HG02885 (cell line): ENCODE results near the gene PRKAG2.
A peak's percentile ranks its signal among the peaks of the same experiment; 100 is the strongest.
"Not testable (repeated sequence)": the region's sequence is repeated elsewhere in the genome, so short reads cannot be mapped to it uniquely, and the experiment has no call there.

ENCODE experiments used
- ATAC-seq: cut with Tn5 transposase; IDR thresholded peaks from one replicate; pipeline ENCODE4 v1.9.1; 2021; ENCODE audit warnings: mild to moderate bottlenecking; ENCODE audit not compliant: unreplicated experiment, poor library complexity

The PRKAG2 gene

GRCh38 chr7:151886783-151887182, 9.9 kb upstream of the PRKAG2 start:
- no peak for ATAC-seq

GRCh38 chr7:151885202-151885580, 8.3 kb upstream of the PRKAG2 start:
- peak; percentile 33 for ATAC-seq

DNA sequence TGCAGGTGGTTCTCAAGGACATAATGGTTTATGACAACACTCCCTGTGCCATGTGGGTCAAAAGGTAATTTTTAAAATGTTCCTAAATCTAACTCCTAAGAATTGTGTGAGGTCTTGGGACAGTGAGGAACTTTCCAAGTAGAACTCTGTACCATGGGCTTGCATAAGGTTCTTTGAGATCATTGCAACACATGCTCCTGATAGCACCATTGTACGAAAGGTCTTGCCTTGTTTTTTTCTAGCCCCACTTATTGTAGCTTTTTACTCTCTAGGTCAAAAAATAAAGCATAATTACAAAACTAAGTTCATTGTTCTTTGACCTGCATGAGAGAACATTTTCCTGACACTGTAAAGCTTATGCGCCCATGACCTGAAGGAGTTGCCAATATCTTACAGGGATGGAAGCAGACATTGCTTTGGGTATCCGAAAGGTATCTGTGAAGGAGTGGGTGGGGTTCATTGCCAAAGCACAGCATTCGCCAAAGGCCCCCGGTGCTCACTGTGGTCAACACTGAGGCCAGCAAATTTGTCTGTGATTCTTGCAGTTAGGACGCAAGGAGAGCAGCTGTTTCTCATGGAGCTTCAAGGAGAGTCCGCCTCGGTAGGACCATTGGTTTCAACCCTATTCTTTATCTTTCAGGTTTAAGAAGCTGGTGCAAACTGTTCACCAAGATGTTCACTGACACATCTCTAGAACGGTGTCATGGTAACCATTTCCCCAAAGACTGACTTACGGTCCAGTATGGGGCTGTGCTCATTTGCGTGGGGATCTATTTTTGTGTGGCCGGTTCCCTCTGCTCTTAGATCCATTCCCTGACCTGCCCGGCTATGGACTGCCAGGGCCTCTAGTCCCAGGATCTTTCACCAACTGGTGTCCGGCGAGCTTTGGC, 7.6 kb upstream of the PRKAG2 start:
- peak; percentile 95 for ATAC-seq

GRCh38 chr7:151883857-151884256, 6.9 kb upstream of the PRKAG2 start:
- no peak for ATAC-seq

DNA sequence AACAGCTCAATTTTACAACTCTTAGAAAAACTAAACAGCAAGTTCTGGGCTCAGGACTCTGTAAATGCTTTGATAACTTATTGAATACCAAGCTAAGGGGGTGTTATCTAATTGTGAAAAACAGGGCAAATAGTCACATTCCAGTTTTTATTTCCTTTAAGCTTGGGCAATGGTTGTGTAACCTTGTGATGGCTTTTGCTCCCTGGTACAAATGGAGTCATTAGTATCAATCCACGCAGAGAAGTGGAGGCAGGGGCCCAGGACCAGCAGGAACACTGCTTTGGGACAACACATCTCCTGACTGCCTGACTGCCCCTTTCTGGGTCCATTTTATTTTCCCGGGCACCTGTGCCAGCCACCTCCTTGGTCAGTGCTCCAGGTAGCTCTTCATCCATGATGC, 5.8 kb upstream of the PRKAG2 start:
- no peak for ATAC-seq

DNA sequence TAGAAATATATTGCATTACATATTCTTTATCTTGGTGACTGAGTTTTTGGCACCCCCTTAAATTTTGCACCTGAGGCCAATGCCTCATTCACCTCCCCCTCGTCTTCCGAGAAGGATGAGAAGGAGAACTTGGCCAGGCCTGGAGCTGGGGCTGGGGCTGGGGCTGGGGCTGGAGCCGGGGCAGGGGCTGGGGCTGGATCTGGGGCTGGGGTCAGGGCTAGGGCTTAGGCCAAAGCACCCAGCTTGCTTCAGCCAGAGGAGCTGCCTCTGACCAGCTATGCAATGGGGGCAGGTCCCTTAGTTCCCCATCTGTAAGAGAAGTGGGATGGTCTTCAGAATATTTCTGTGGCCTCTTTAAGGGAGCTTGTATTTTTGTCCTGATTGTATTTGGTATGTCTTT, 3.8 kb upstream of the PRKAG2 start:
- ATAC-seq: no peak

DNA sequence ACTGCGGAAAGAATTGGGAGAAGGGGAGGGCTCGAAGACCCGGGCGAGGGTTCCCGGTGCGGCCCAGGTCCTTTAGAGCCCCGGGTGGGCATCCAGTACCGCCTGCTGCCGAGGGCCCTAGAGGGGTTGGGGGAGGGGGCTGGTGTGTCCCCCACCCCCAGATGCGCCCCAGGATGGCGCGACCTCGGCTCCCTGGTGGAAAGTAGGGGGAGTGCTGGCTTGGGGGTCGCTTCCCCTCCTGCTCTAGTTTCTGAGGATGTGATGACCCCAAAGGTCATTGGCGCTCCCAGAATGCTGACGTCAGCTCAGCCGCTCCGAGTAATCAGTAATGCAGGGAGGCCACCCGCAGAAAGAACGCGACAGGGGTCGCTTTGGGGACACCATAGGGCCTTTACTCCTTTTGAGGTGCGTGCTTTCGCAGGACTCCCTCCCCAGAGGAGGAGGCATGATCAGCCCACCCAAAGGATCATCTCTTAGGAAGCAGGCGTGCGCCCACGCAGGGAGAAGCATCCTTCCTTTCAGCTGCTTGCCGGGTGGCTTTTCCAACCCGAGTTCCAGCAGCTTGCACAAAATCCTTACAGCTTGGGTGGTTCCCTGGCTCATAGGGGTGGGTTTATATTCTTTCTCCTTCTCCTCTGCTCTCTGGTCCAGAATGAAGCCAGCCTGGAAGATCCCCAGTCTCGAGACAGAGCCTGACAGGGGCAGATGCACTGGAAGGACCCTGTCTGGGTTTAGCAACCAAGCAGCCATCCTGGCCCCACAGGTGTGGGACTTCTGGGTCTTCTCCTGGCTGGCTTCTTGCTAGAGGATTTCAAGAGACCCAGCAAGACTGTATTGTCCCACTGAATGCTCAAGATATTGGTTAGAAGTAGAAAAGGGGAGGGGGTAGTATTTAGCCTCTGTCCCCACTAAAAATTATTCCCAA, 1.3 kb upstream of the PRKAG2 start:
- ATAC-seq: no peak

GRCh38 chr7:151875942-151876898, 695 bp downstream of the PRKAG2 start:
- ATAC-seq: peak; percentile 35

DNA sequence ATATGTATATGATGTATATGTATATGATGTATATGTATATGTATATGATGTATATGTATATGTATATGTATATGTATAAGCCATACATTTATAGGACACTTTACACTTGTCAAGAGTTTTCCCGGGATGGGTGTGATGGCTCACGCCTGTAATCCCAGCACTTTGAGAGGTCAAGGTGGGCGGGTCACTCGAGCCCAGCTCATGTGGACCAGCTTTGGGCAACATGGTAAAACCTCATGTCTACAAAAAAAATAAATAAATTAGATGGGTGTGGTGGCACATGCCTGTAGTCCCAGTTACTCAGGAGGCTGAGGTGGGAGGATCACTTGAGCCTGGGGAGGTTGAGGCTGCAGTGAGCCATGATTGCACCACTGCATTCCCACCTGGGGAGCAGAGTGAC, 2.4 kb downstream of the PRKAG2 start:
- ATAC-seq: not testable (repeated sequence)

DNA sequence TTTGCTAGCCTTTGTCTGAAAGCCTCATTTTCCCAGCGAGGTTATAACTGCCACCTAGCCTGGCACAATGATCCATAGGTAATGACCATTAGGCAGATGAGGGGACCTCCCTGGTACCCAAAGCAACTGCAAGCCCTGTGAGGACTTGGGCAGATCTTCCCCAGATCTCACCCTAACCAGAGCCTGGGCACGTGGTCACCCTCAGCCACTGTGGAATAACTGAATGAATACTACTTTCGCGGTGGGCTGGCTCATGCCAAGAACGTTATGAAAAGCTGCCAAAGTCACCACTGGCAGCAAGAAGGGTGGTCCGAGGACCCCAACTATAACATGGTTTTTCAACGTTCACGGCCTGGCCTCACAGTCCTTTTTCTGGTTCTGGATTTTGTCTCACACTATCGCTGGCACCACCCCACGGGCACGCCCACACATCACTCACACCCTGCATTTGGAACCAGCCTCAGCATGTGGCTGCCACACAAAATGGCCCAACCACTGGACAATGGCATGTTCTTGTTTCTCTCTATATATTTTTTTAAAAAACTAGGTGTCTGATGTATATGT, 3.4 kb downstream of the PRKAG2 start:
- no peak for ATAC-seq

- ATAC-seq: no peak
Observed at GRCh38 chr7:151872531-151873401, 4.1 kb downstream of the PRKAG2 start.

DNA sequence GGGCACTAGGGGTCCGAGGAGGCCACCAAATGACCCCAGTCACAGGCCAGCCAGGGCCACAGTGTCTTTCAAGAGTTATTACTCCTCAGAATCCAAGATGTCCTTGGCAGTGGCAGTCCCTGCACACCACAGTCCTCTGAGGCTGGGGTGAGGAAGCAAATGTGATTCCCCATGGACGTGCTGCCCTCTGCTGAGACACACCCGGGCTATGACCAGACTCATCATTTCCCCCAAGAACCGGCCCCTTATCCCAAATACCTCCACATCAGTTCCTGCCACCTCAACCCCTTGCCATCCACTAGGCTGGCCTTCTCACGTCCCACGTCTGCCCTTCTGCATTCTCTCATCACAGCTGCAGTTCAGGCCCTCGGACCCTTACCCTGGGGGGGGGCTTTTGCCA, 5.0 kb downstream of the PRKAG2 start:
- ATAC-seq: no peak

- ATAC-seq: no peak
Observed at GRCh38 chr7:151871189-151871735, 5.7 kb downstream of the PRKAG2 start.

DNA sequence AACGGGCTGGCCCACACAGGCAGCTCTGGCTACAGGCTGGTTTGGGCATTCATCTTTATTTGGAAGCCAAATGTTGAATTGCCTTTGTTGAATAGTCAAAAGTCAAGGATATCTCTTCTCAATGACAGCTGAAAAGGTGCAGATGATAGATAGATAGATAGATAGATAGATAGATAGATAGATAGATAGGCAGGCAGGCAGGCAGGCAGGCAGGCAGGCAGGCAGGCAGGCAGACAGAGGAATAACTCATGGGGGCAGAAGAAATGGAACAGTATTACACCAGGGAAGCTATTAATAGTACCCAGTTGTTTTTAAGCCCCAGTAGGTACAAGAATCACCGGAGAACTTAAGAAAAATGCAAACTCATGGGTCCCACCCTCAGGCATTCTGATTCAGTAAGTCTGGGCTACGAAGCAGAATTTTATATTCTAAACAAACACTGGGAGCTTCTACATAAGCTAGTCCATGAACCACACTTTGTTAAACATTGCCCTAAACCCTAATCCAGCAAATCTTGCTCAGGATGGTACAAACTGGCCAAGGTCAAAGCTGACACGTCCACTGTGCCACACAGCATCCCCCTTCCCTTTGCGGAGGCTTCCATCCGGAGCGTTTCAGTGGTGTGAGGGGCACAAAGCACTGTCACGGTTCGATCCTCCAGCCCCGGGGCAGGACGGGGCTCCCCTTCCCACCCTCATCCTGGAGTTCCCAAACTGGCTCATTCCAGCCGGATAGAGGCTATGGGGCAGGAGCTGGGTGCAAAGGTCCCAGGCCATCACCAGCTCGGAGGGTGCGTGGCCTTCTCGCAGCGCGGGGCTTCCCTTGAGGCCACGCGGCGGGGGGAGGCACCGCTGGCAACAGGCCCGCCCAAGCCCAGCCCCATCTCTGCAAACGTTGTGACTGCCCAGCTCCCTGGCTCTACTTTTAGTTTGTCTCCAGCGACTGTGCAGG, 6.7 kb downstream of the PRKAG2 start:
- no peak for ATAC-seq

- no peak for ATAC-seq
Observed at GRCh38 chr7:151869455-151869854, 7.5 kb downstream of the PRKAG2 start.

GRCh38 chr7:151869109-151869428, 7.8 kb downstream of the PRKAG2 start:
- no peak for ATAC-seq

GRCh38 chr7:151868396-151869108, 8.4 kb downstream of the PRKAG2 start:
- ATAC-seq: no peak
